ENCODE measurements around the gene PITPNM3. TPM values are rescaled to one million over a fixed set of nuclear protein-coding genes. Genes with fewer than 3 reads are reported as not detected.

The PITPNM3 gene
- total RNA-seq, 4 donors from 2014 or later, result 0.13 to 0.87 (median 0.41) TPM

GRCh38 chr17:6456321-6456720, 100.0 kb downstream of the PITPNM3 start:
- Histone ChIP-seq H3K36me3 (no peaks in the 10 kb centered on the region), H3K9me3 (no peaks in the 10 kb centered on the region), H3K4me1 (peaks cover 4 to 13% of the 10 kb centered on the region in 2 donors), H3K4me3 (no peak overlapping the region), H3K27me3 (peaks cover 6 to 14% (median 12%) of the 10 kb centered on the region in 3 donors), H3K27ac (no peak overlapping the region)
- TF ChIP-seq CTCF (IDR thresholded peaks at IDR 0.05 in 4 of 5, conservative IDR thresholded peaks at IDR 0.05 in 1 of 5) (no peak), POLR2A (IDR thresholded peaks at IDR 0.05) (no peak)
- DNase-seq (no peak), ATAC-seq (no peak)
- intact Hi-C loops (cut with DNase I; ENCODE audit: low total_unique reads) (no loop called here), in situ Hi-C loops (cut with MboI; ENCODE audit: low sequenced_read_pairs in 4 of 4) (loop anchor here in 1 of 4 donors (25.0 kb wide), 1 partner anchor 131 kb away; no protein-coding TSS in a partner anchor)

GRCh38 chr17:6455321-6455705, 101.0 kb downstream of the PITPNM3 start:
- Histone ChIP-seq H3K27me3 (peaks cover 6 to 14% (median 12%) of the 10 kb centered on the region in 3 donors), H3K4me3 (peak overlapping the region in 1 of 4 donors; percentile 5), H3K36me3 (no peaks in the 10 kb centered on the region), H3K27ac (no peak overlapping the region), H3K9me3 (no peaks in the 10 kb centered on the region), H3K4me1 (peaks cover 4 to 13% of the 10 kb centered on the region in 2 donors)
- ATAC-seq, result no peak
- in situ Hi-C loops (cut with MboI; ENCODE audit: low sequenced_read_pairs in 4 of 4), result loop anchor here in 1 of 4 donors (25.0 kb wide), 1 partner anchor 132 kb away; no protein-coding TSS in a partner anchor
- intact Hi-C loops (cut with DNase I; ENCODE audit: low total_unique reads), result no loop called here
- TF ChIP-seq CTCF (IDR thresholded peaks at IDR 0.05 in 4 of 5, conservative IDR thresholded peaks at IDR 0.05 in 1 of 5) (no peak), POLR2A (IDR thresholded peaks at IDR 0.05) (no peak)
- no peak for DNase-seq

GRCh38 chr17:6454495-6455320, 101.6 kb downstream of the PITPNM3 start:
- H3K36me3 ChIP-seq, result no peaks in the 10 kb centered on the region
- in situ Hi-C loops (cut with MboI; ENCODE audit: low sequenced_read_pairs in 4 of 4), result loop anchor here in 1 of 4 donors (25.0 kb wide), 1 partner anchor 133 kb away; no protein-coding TSS in a partner anchor

GRCh38 chr17:6453279-6454024, 102.9 kb downstream of the PITPNM3 start:
- Histone ChIP-seq H3K27ac (no peak overlapping the region), H3K27me3 (peaks cover 6 to 14% (median 12%) of the 10 kb centered on the region in 3 donors), H3K36me3 (no peaks in the 10 kb centered on the region), H3K4me1 (peaks cover 4 to 13% of the 10 kb centered on the region in 2 donors), H3K9me3 (no peaks in the 10 kb centered on the region), H3K4me3 (no peak overlapping the region)
- ATAC-seq (no peak), DNase-seq (no peak)
- TF ChIP-seq CTCF (IDR thresholded peaks at IDR 0.05 in 4 of 5, conservative IDR thresholded peaks at IDR 0.05 in 1 of 5) (no peak), POLR2A (IDR thresholded peaks at IDR 0.05) (no peak)
- intact Hi-C loops (cut with DNase I; ENCODE audit: low total_unique reads), result no loop called here
- in situ Hi-C loops (cut with MboI; ENCODE audit: low sequenced_read_pairs in 4 of 4), result loop anchor here in 1 of 4 donors (25.0 kb wide), 1 partner anchor 134 kb away; no protein-coding TSS in a partner anchor

More at GRCh38 chr17:6454495-6455320, 101.6 kb downstream of the PITPNM3 start:
- peaks cover 6 to 14% (median 12%) of the 10 kb centered on the region in 3 donors for H3K27me3 ChIP-seq
- peaks cover 4 to 13% of the 10 kb centered on the region in 2 donors for H3K4me1 ChIP-seq
- ATAC-seq, result no peak
- intact Hi-C loops (cut with DNase I; ENCODE audit: low total_unique reads), result no loop called here
- no peaks in the 10 kb centered on the region for H3K9me3 ChIP-seq
- no peak overlapping the region for H3K27ac ChIP-seq
- no peak for TF ChIP-seq CTCF (IDR thresholded peaks at IDR 0.05 in 4 of 5, conservative IDR thresholded peaks at IDR 0.05 in 1 of 5)
- TF ChIP-seq POLR2A (IDR thresholded peaks at IDR 0.05), result no peak
- H3K4me3 ChIP-seq, result peak overlapping the region in 1 of 4 donors; percentile 5
- no peak for DNase-seq
